ENCODE measurements around the gene LARP6.
A peak's percentile ranks its signal among the peaks of the same experiment; 100 is the strongest.
"Not testable (repeated sequence)": the region's sequence is repeated elsewhere in the genome, so short reads cannot be mapped to it uniquely, and the experiment has no call there.

LARP6 gene

GRCh38 chr15:70829371-70830166, 24.4 kb downstream of the LARP6 start:
- no peak for DNase-seq (ENCODE audit: low spot score)

GRCh38 chr15:70827721-70828120, 26.2 kb downstream of the LARP6 start:
- DNase-seq (ENCODE audit: low spot score), result no peak

- no peak for DNase-seq (ENCODE audit: low spot score)
Observed at GRCh38 chr15:70826634-70827033, 27.3 kb downstream of the LARP6 start.

- DNase-seq (ENCODE audit: low spot score), result no peak
Observed at GRCh38 chr15:70825841-70826240, 28.1 kb downstream of the LARP6 start.

GRCh38 chr15:70823196-70823595, 30.8 kb downstream of the LARP6 start:
- no peak for DNase-seq (ENCODE audit: low spot score)

GRCh38 chr15:70820214-70820613, 33.7 kb downstream of the LARP6 start:
- DNase-seq (ENCODE audit: low spot score), result no peak

- no peak for DNase-seq (ENCODE audit: low spot score)
Observed at GRCh38 chr15:70818580-70818979, 35.4 kb downstream of the LARP6 start.

- DNase-seq (ENCODE audit: low spot score), result no peak
Observed at GRCh38 chr15:70817266-70817665, 36.7 kb downstream of the LARP6 start.

- no peak for DNase-seq (ENCODE audit: low spot score)
Observed at GRCh38 chr15:70815604-70816003, 38.4 kb downstream of the LARP6 start.

- not testable (repeated sequence) for DNase-seq (ENCODE audit: low spot score)
Observed at GRCh38 chr15:70815011-70815410, 38.9 kb downstream of the LARP6 start.

GRCh38 chr15:70812827-70813364, 41.1 kb downstream of the LARP6 start:
- DNase-seq (ENCODE audit: low spot score), result no peak

- DNase-seq (ENCODE audit: low spot score), result no peak
Observed at GRCh38 chr15:70810916-70811578, 42.9 kb downstream of the LARP6 start.

- DNase-seq (ENCODE audit: low spot score), result no peak
Observed at GRCh38 chr15:70806992-70807712, 46.8 kb downstream of the LARP6 start.

GRCh38 chr15:70804388-70804787, 49.6 kb downstream of the LARP6 start:
- DNase-seq (ENCODE audit: low spot score), result not testable (repeated sequence)

GRCh38 chr15:70802629-70803028, 51.3 kb downstream of the LARP6 start:
- DNase-seq (ENCODE audit: low spot score), result no peak

GRCh38 chr15:70801109-70801508, 52.8 kb downstream of the LARP6 start:
- no peak for DNase-seq (ENCODE audit: low spot score)

- DNase-seq (ENCODE audit: low spot score), result peak; percentile 40
Observed at GRCh38 chr15:70799667-70800450, 54.1 kb downstream of the LARP6 start.

GRCh38 chr15:70797464-70797863, 56.5 kb downstream of the LARP6 start:
- DNase-seq (ENCODE audit: low spot score), result no peak

GRCh38 chr15:70796516-70797310, 57.2 kb downstream of the LARP6 start:
- DNase-seq (ENCODE audit: low spot score), result no peak

GRCh38 chr15:70795311-70795665, 58.7 kb downstream of the LARP6 start:
- DNase-seq (ENCODE audit: low spot score), result peak; percentile 53

Data from COLO829 (cell line).